SU-DHL-6 (cell line): Measurements from ENCODE around the gene TPO.

Source experiments
- H2AFZ ChIP-seq: fragments of 200-600 bp; sonication (generic); 2 replicates; pipeline ENCODE4 v1.6.1; 2014; ENCODE audit warnings: low read depth, mild to moderate bottlenecking, moderate library complexity, mixed read lengths, antibody characterized with exemption, low read length; ENCODE audit not compliant: severe bottlenecking
- H3F3A ChIP-seq: fragments of 200-600 bp; shearing (Covaris generic); 2 replicates; pipeline ENCODE4 v1.6.0; 2016; ENCODE audit warnings: antibody characterized with exemption, mild to moderate bottlenecking; ENCODE audit not compliant: insufficient read depth
- H3K27ac ChIP-seq: fragments of 200-600 bp; sonication (generic); 2 replicates; pipeline ENCODE4 v1.5.1; 2016; ENCODE audit warnings: low read depth, mild to moderate bottlenecking, low read length, moderate library complexity, mixed read lengths
- H3K27me3 ChIP-seq: fragments of 200-600 bp; sonication (generic), shearing (Covaris generic); 2 replicates; pipeline ENCODE4 v1.6.0; 2014; ENCODE audit warnings: mild to moderate bottlenecking, low read length
- H3K36me3 ChIP-seq: fragments of 200-600 bp; sonication (generic); 2 replicates; pipeline ENCODE4 v1.6.1; 2014; ENCODE audit warnings: mild to moderate bottlenecking, low read length, mixed read lengths
- H3K4me2 ChIP-seq: fragments of 300-600, 200-600 bp; shearing (Covaris generic), sonication (generic); 2 replicates; pipeline ENCODE4 v1.6.0; 2014; ENCODE audit warnings: low read length, low read depth, mild to moderate bottlenecking; ENCODE audit not compliant: poor library complexity, severe bottlenecking
- H3K4me3 ChIP-seq: fragments of 200-600 bp; sonication (generic); 2 replicates; pipeline ENCODE4 v1.5.1; 2014; ENCODE audit warnings: antibody characterized with exemption, low read length, mild to moderate bottlenecking, mixed read lengths; ENCODE audit not compliant: insufficient read depth, poor library complexity, severe bottlenecking
- H3K79me2 ChIP-seq: fragments of 200-600 bp; sonication (generic); 2 replicates; pipeline ENCODE4 v1.6.1; 2014; ENCODE audit warnings: mild to moderate bottlenecking, low read length, moderate library complexity; ENCODE audit not compliant: insufficient read depth
- H3K9ac ChIP-seq: fragments of 200-600 bp; sonication (generic); 2 replicates; pipeline ENCODE4 v1.7.0; 2014; ENCODE audit warnings: mild to moderate bottlenecking, low read length
- H3K9me2 ChIP-seq: fragments of 200-600 bp; sonication (generic); replicated peaks from 2 replicates; pipeline ENCODE4 v1.6.1; 2014; ENCODE audit warnings: low read length; ENCODE audit not compliant: insufficient read depth
- H3K9me3 ChIP-seq: fragments of 200-600 bp; sonication (generic); 2 replicates; pipeline ENCODE4 v1.6.1; 2014; ENCODE audit warnings: low read length, mixed read lengths; ENCODE audit not compliant: insufficient read depth
- H4K20me1 ChIP-seq: fragments of 200-600 bp; sonication (generic); 2 replicates; pipeline ENCODE4 v1.6.1; 2014; ENCODE audit warnings: low read depth, mild to moderate bottlenecking, antibody characterized with exemption, low read length, moderate library complexity, mixed read lengths
- EZH2phosphoT487 ChIP-seq: fragments of 200-600 bp; sonication (generic), shearing (Covaris generic); conservative IDR thresholded peaks from 2 replicates; pipeline ENCODE4 v1.6.1; 2018; ENCODE audit warnings: mild to moderate bottlenecking, antibody characterized with exemption, low read length, moderate library complexity, mixed read lengths
- TF ChIP-seq, protein P1 (sequence below): fragments of 200-600 bp; sonication (generic); IDR thresholded peaks from one replicate; pipeline ENCODE4 v1.5.1; 2017; ENCODE audit warnings: antibody characterized with exemption, mild to moderate bottlenecking, low read length, moderate library complexity; ENCODE audit not compliant: insufficient read depth, poor library complexity, severe bottlenecking

The TPO gene

DNA sequence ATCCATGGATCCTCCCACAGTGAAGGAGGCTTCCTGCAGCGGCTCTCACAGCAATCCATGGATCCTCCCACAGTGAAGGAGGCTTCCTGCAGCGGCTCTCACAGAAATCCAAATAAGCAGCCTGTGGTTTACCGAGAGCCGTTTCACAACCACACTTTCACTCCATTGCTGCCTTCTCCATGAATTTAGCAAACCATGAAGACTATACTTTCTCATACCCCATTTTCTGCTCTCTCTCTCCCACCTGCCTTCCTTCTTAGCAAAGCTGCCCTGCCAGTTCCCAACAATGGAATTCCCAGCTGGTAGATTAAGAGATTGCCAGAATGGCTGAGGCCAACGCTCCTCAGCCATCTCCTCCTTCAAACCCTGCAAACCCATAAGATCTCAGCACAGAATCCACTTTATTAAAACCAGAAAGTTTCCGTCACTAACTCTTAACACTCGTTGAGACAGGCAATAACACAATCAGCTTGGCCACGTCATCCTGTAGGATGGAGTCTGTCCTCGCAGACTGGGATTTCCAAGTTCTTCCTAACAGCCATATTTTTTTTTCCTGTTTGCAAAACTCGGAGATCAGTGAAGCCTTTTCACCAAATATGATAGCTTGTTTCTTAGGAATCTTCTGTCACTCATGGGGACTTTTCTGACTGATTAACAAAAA is 168.8 kb downstream of the TPO start:
- H3F3A ChIP-seq = no peaks in the 10 kb centered on the region
- H3K9me3 ChIP-seq = no peaks in the 10 kb centered on the region
- no peaks in the 10 kb centered on the region for H3K9me2 ChIP-seq
- TF ChIP-seq EZH2phosphoT487 = no peak
- TF ChIP-seq, protein P1, sequence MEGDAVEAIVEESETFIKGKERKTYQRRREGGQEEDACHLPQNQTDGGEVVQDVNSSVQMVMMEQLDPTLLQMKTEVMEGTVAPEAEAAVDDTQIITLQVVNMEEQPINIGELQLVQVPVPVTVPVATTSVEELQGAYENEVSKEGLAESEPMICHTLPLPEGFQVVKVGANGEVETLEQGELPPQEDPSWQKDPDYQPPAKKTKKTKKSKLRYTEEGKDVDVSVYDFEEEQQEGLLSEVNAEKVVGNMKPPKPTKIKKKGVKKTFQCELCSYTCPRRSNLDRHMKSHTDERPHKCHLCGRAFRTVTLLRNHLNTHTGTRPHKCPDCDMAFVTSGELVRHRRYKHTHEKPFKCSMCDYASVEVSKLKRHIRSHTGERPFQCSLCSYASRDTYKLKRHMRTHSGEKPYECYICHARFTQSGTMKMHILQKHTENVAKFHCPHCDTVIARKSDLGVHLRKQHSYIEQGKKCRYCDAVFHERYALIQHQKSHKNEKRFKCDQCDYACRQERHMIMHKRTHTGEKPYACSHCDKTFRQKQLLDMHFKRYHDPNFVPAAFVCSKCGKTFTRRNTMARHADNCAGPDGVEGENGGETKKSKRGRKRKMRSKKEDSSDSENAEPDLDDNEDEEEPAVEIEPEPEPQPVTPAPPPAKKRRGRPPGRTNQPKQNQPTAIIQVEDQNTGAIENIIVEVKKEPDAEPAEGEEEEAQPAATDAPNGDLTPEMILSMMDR = no peak
- H3K4me2 ChIP-seq = no peak overlapping the region
- no peaks in the 10 kb centered on the region for H3K27me3 ChIP-seq
- no peaks in the 10 kb centered on the region for H3K79me2 ChIP-seq
- no peaks in the 10 kb centered on the region for H4K20me1 ChIP-seq
- H3K27ac ChIP-seq = no peak overlapping the region
- H2AFZ ChIP-seq = no peak overlapping the region
- no peak overlapping the region for H3K9ac ChIP-seq
- no peaks in the 10 kb centered on the region for H3K36me3 ChIP-seq
- H3K4me3 ChIP-seq = no peak overlapping the region

DNA sequence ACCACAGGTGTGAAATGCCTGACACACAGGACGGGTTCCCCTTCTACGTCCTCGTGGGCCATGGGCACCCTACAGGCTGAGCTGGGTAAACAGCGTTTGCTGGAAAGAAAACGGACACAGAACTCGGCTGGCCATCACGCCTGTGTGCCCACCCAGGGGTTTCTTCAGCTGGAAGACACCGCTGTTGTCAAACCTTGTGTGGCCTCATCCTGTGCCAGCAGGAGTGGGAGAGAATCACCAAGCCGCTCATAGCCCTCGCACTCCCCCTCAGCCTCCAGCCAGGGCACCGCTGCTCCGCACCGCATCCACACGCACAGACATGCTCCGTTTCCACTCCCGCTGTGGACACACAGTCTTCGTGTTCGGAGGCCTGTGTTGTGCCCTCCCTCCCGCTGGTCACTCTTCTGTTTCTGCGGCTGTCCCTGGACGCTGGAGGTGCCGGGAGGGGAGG is 169.7 kb downstream of the TPO start:
- Histone ChIP-seq H3K9me3 (no peaks in the 10 kb centered on the region), H3K79me2 (no peaks in the 10 kb centered on the region), H3K4me2 (no peak overlapping the region), H3K36me3 (no peaks in the 10 kb centered on the region), H4K20me1 (no peaks in the 10 kb centered on the region), H3F3A (no peaks in the 10 kb centered on the region), H3K27me3 (no peaks in the 10 kb centered on the region), H3K4me3 (no peak overlapping the region), H3K9ac (no peak overlapping the region), H3K27ac (no peak overlapping the region), H3K9me2 (no peaks in the 10 kb centered on the region), H2AFZ (no peak overlapping the region)
- no peak for TF ChIP-seq EZH2phosphoT487
- TF ChIP-seq, protein P1 = no peak

DNA sequence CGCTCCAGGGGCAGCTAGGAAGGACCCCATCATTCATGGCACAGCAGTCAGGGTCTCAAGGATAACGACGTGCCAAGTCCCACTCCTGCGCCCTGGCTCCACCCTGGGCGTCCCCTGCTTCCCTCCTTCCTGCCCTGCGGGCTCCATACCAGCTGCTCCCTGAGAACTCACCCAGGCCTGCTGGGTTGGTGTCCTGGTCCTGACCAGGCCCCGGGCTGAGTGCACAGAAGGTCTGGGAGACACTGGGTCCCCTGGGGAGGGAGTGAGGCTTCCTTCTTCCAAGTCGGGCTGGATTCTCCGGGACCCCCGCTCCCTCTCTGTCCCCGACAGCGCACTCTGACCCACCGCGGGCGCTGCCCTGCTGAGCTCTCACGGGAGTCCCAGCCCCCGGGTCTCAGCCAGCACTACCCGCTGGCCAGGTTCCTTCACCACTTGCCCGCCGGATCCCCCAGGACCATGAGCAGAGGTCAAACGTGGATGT is 170.8 kb downstream of the TPO start:
- H3K27me3 ChIP-seq = no peaks in the 10 kb centered on the region
- no peaks in the 10 kb centered on the region for H3F3A ChIP-seq
- H3K36me3 ChIP-seq = no peaks in the 10 kb centered on the region
- H3K9ac ChIP-seq = no peak overlapping the region
- H3K27ac ChIP-seq = no peak overlapping the region
- TF ChIP-seq, protein P1 = no peak
- no peak for TF ChIP-seq EZH2phosphoT487
- H4K20me1 ChIP-seq = no peaks in the 10 kb centered on the region
- no peak overlapping the region for H2AFZ ChIP-seq
- no peak overlapping the region for H3K4me2 ChIP-seq
- no peaks in the 10 kb centered on the region for H3K9me3 ChIP-seq
- H3K79me2 ChIP-seq = no peaks in the 10 kb centered on the region
- no peaks in the 10 kb centered on the region for H3K9me2 ChIP-seq
- H3K4me3 ChIP-seq = no peak overlapping the region
